GM18858 (cell line): ENCODE measurements around the gene RNF149.

Experiments
- ATAC-seq: cut with Tn5 transposase; IDR thresholded peaks from one replicate; pipeline ENCODE4 v1.9.1; 2021; ENCODE audit not compliant: unreplicated experiment

Gene RNF149

GRCh38 chr2:101299604-101300003, 8.9 kb downstream of the RNF149 start:
- ATAC-seq: no peak

GRCh38 chr2:101297383-101297782, 11.1 kb downstream of the RNF149 start:
- ATAC-seq: no peak

GRCh38 chr2:101296371-101296770, 12.1 kb downstream of the RNF149 start:
- ATAC-seq: no peak

- no peak for ATAC-seq
Observed at GRCh38 chr2:101295895-101296294, 12.6 kb downstream of the RNF149 start.

- no peak for ATAC-seq
Observed at GRCh38 chr2:101294861-101295260, 13.6 kb downstream of the RNF149 start.

GRCh38 chr2:101293544-101293943, 15.0 kb downstream of the RNF149 start:
- ATAC-seq: no peak

- ATAC-seq: no peak
Observed at GRCh38 chr2:101291973-101292372, 16.5 kb downstream of the RNF149 start.

GRCh38 chr2:101290711-101291110, 17.8 kb downstream of the RNF149 start:
- ATAC-seq: no peak

- no peak for ATAC-seq
Observed at GRCh38 chr2:101287303-101287702, 21.2 kb downstream of the RNF149 start.

GRCh38 chr2:101286684-101287083, 21.8 kb downstream of the RNF149 start:
- no peak for ATAC-seq

- no peak for ATAC-seq
Observed at GRCh38 chr2:101282980-101283379, 25.5 kb downstream of the RNF149 start.

- ATAC-seq: no peak
Observed at GRCh38 chr2:101281482-101281881, 27.0 kb downstream of the RNF149 start.

- no peak for ATAC-seq
Observed at GRCh38 chr2:101278925-101279324, 29.6 kb downstream of the RNF149 start.

GRCh38 chr2:101277111-101277510, 31.4 kb downstream of the RNF149 start:
- ATAC-seq: no peak

GRCh38 chr2:101274142-101274541, 34.4 kb downstream of the RNF149 start:
- no peak for ATAC-seq

- ATAC-seq: no peak
Observed at GRCh38 chr2:101273056-101273455, 35.4 kb downstream of the RNF149 start.

- peak; percentile 92 for ATAC-seq
Observed at GRCh38 chr2:101272045-101272784, 36.3 kb downstream of the RNF149 start.

GRCh38 chr2:101270700-101271259, 37.7 kb downstream of the RNF149 start:
- ATAC-seq: no peak

GRCh38 chr2:101267671-101268656, 40.5 kb downstream of the RNF149 start:
- ATAC-seq: no peak

- no peak for ATAC-seq
Observed at GRCh38 chr2:101265893-101266499, 42.5 kb downstream of the RNF149 start.

GRCh38 chr2:101264360-101264939, 44.1 kb downstream of the RNF149 start:
- no peak for ATAC-seq
